Neutrophil (primary cell): ENCODE data around the gene SLC35F5.

Experiments
- H3K27ac ChIP-seq: fragments of 200-600 bp; sonication (generic); 2 replicates; pipeline ENCODE4 v1.5.1; 2016; ENCODE audit warnings: mild to moderate bottlenecking, moderate library complexity
- H3K27me3 ChIP-seq: fragments of 200-600 bp; sonication (generic); 2 replicates; pipeline ENCODE4 v1.6.0; 2016; ENCODE audit warnings: mild to moderate bottlenecking
- H3K36me3 ChIP-seq: fragments of 200-600 bp; sonication (generic); 2 replicates; pipeline ENCODE4 v1.5.1; 2017
- H3K4me1 ChIP-seq, 2 experiments: fragments of 200-600 bp in 1 of 2; sonication (generic) in 1 of 2; 1 replicate in 1 of 2; 2 replicates in 1 of 2; pipeline versions ENCODE4 v1.5.1 to v1.6.1; 2013 to 2016; ENCODE audit warnings: low read depth in 1 of 2, low read length in 1 of 2, mild to moderate bottlenecking in 1 of 2, moderate library complexity in 1 of 2; ENCODE audit not compliant: control insufficient read depth in 1 of 2, insufficient read depth in 1 of 2
- H3K4me3 ChIP-seq, 2 experiments: fragments of 200-600 bp in 1 of 2; sonication (generic) in 1 of 2; 1 replicate in 1 of 2; 2 replicates in 1 of 2; pipeline ENCODE4 v1.5.1; 2013 to 2016; ENCODE audit warnings: low read depth in 1 of 2, low read length in 1 of 2, mild to moderate bottlenecking in 1 of 2, moderate library complexity in 1 of 2
- H3K9me3 ChIP-seq: fragments of 200-600 bp; sonication (generic); 2 replicates; pipeline ENCODE4 v1.5.1; 2016
- TF ChIP-seq, protein P1 (sequence below): fragments of 200-600 bp; sonication (generic); IDR thresholded peaks from 2 replicates; pipeline ENCODE4 v1.5.1; 2016; ENCODE audit warnings: antibody characterized with exemption

The SLC35F5 gene

DNA sequence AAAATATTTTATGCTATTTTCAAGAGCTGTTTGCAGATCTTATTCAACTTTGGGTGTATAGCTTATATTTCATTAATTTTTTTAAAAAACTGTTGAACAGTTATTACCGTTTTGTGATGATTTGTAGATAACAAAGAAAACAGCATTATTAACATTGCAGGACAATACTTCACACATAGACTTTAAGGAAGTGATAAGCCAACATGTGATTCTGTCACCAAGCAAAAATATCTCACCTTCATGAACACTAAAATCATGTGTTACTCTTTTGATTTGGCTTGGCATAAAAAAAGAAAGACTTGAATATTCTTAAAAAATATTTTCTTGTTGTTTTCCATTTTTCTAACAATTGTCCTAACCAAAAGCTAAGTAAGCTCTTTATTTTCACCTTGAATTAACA lies 33.0 kb downstream of the SLC35F5 start:
- TF ChIP-seq, protein P1, sequence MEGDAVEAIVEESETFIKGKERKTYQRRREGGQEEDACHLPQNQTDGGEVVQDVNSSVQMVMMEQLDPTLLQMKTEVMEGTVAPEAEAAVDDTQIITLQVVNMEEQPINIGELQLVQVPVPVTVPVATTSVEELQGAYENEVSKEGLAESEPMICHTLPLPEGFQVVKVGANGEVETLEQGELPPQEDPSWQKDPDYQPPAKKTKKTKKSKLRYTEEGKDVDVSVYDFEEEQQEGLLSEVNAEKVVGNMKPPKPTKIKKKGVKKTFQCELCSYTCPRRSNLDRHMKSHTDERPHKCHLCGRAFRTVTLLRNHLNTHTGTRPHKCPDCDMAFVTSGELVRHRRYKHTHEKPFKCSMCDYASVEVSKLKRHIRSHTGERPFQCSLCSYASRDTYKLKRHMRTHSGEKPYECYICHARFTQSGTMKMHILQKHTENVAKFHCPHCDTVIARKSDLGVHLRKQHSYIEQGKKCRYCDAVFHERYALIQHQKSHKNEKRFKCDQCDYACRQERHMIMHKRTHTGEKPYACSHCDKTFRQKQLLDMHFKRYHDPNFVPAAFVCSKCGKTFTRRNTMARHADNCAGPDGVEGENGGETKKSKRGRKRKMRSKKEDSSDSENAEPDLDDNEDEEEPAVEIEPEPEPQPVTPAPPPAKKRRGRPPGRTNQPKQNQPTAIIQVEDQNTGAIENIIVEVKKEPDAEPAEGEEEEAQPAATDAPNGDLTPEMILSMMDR, result no peak
- Histone ChIP-seq H3K27me3 (no peaks in the 10 kb centered on the region), H3K27ac (no peak overlapping the region), H3K4me1 (no peaks in the 10 kb centered on the region), H3K36me3 (peaks cover 68% of the 10 kb centered on the region), H3K4me3 (no peak overlapping the region), H3K9me3 (no peaks in the 10 kb centered on the region)

DNA sequence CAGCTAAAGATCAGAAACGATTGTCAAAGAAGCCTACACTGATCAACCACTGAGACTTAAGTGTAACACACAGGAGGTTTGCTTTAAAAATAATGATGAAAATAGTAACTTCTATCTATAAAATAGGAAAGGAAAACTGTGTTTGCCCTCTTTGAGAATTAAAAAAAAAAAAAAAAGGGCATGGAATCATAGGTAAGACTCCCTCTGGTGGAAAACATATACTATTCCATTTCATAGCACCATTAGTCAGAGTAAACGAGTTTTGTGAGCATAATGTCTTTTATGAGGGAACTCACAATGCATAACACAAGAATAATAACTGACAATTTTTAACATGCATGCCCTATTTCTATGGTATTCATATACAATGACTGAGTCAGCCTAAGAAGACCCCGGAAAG lies 36.3 kb downstream of the SLC35F5 start:
- Histone ChIP-seq H3K36me3 (peaks cover 71% of the 10 kb centered on the region), H3K9me3 (no peaks in the 10 kb centered on the region), H3K27me3 (no peaks in the 10 kb centered on the region), H3K4me1 (no peaks in the 10 kb centered on the region), H3K4me3 (no peak overlapping the region), H3K27ac (no peak overlapping the region)
- TF ChIP-seq, protein P1, result no peak

DNA sequence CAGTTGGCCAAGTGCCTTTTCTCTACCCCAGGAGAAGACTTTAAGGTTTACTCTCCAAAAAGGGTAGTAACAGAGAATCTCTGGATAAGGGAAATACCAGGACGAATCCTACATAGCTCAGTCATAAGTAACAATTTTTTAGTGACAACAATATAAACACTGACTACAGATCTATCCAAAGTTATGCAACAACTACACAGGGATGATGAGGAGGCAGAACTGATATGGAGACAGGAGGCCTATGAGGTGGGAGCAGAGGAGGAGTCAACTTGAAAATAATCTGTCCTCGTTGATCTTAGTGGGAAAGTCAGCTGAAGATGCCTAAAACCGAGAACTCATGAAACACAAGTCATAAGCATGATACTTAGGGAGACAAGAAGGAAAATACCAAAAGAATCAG lies 40.2 kb downstream of the SLC35F5 start:
- Histone ChIP-seq H3K4me3 (no peak overlapping the region), H3K36me3 (peaks cover 74% of the 10 kb centered on the region), H3K27me3 (no peaks in the 10 kb centered on the region), H3K9me3 (no peaks in the 10 kb centered on the region), H3K4me1 (no peaks in the 10 kb centered on the region), H3K27ac (no peak overlapping the region)
- TF ChIP-seq, protein P1, result no peak

DNA sequence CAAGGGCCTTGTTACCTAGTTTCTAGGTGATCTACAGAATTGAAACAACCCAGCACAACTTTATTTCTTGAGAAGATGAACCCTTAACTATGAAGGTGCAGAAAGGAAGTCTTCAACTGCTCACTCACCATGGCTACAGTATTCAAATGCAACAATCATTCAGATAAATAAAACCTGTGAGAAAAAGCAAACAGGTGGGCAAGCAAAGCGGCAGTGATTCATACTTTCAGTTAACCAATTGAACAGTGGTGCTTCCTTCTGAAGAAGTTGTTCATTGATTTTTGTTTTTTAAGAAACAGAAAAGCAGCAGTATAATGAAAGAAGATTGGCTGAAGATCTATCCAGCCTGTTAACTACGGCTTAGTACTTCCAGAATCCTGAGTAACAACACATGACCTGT lies 43.5 kb downstream of the SLC35F5 start:
- peaks cover 79% of the 10 kb centered on the region for H3K36me3 ChIP-seq
- H3K9me3 ChIP-seq, result no peaks in the 10 kb centered on the region
- TF ChIP-seq, protein P1, result no peak
- H3K27me3 ChIP-seq, result no peaks in the 10 kb centered on the region
- no peaks in the 10 kb centered on the region for H3K4me1 ChIP-seq
- no peak overlapping the region for H3K4me3 ChIP-seq
- H3K27ac ChIP-seq, result no peak overlapping the region

DNA sequence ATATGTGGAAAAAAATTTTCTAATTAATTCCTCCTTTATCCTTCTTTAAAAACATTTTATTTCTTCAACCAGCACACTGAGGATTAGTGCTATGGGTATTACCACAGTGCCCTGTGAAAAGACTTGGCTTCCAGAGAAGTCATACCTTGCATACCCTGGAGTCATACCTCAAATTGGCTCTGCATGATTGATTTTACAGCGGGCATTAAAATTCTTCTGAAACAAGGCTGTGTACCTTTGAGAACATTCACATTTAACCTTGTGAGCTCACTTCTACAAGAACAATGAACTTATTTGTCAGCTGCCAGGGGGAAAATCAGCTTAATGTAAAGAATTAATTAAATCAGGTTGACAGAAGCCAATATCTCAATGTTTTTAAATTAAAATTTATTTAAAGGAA lies 44.6 kb downstream of the SLC35F5 start:
- H3K4me1 ChIP-seq, result no peaks in the 10 kb centered on the region
- H3K27ac ChIP-seq, result no peak overlapping the region
- no peaks in the 10 kb centered on the region for H3K27me3 ChIP-seq
- peaks cover 73% of the 10 kb centered on the region for H3K36me3 ChIP-seq
- TF ChIP-seq, protein P1, result no peak
- H3K4me3 ChIP-seq, result no peak overlapping the region
- H3K9me3 ChIP-seq, result no peaks in the 10 kb centered on the region

DNA sequence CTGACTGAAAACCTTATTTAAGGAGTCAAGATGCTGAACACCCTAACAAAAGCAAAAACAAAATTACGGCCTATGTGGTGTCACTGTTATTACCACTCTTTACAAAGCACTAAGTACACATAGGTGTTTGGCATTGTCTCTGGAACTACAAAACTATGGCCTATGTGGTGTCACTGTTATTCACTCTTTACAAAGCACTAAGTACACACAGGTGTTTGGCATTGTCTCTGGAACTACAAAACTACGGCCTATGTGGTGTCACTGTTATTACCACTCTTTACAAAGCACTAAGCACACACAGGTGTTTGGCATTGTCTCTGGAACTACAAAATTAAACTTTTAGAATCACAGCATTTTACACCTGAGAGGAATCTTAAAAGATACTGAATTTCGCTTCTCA lies 47.4 kb downstream of the SLC35F5 start:
- H3K27ac ChIP-seq, result no peak overlapping the region
- TF ChIP-seq, protein P1, result no peak
- H3K4me1 ChIP-seq, result no peaks in the 10 kb centered on the region
- H3K9me3 ChIP-seq, result no peaks in the 10 kb centered on the region
- peaks cover 70% of the 10 kb centered on the region for H3K36me3 ChIP-seq
- H3K4me3 ChIP-seq, result no peak overlapping the region
- no peaks in the 10 kb centered on the region for H3K27me3 ChIP-seq
